HepG2 (cell line): ENCODE data around the gene LRP10. TPM values are rescaled to one million over a fixed set of nuclear protein-coding genes. Genes with fewer than 3 reads are reported as not detected.
A peak's percentile ranks its signal among the peaks of the same experiment; 100 is the strongest.

Experiments
- ATF7-NPFF ChIP-seq: sonication (generic); formaldehyde crosslinking; IDR thresholded peaks from 2 replicates; pipeline ENCODE4 v1.8.1; 2023; ENCODE audit warnings: mild to moderate bottlenecking, low read depth, missing genetic modification reagents, moderate library complexity
- CEBPB ChIP-seq: IDR thresholded peaks from 2 replicates; pipeline ENCODE4 v1.6.1; 2011; ENCODE audit warnings: low read depth, low read length, improper control_type of control experiment, borderline replicate concordance
- FOXO1 ChIP-seq: sonication (generic); formaldehyde crosslinking; IDR thresholded peaks from 2 replicates; pipeline ENCODE4 v1.4.0; 2020; ENCODE audit warnings: missing genetic modification reagents
- NCOA5 ChIP-seq: sonication (generic); formaldehyde crosslinking; IDR thresholded peaks from 2 replicates; pipeline ENCODE4 v1.4.0; 2020; ENCODE audit warnings: missing genetic modification reagents
- SIX1 ChIP-seq: sonication (generic); formaldehyde crosslinking; IDR thresholded peaks from 2 replicates; pipeline ENCODE4 v1.4.0; 2020; ENCODE audit warnings: missing genetic modification reagents, borderline replicate concordance
- SMAD1 ChIP-seq: sonication (generic); formaldehyde crosslinking; IDR thresholded peaks from 2 replicates; pipeline ENCODE4 v1.4.0; 2020; ENCODE audit warnings: missing genetic modification reagents, low read depth, mild to moderate bottlenecking, borderline replicate concordance
- polyA plus RNA-seq, 8 experiments: library from polyadenylated mRNA; depleted of rRNA in 3 of 8; stranded (reverse) in 7 of 8; unstranded in 1 of 8; fragments of >200 nt; fragmentation: Illumina TruSeq in 4 of 8; extraction: Trizol in 4 of 8; gene quantifications; 2 replicates each; pipeline versions ENCODE4 v1.2.1 to v1.2.3, GENCODE V29; 2011 to 2016; ENCODE audit warnings: low read depth in 4 of 8, missing spikeins in 1 of 8, mixed read lengths in 1 of 8; ENCODE audit not compliant: insufficient read depth in 1 of 8
- total RNA-seq, 5 experiments: library from RNA; depleted of rRNA; stranded (reverse); fragments of >200 nt; fragmentation: Illumina TruSeq; extraction: Trizol; gene quantifications; 2 replicates each; pipeline ENCODE4 v1.2.3, GENCODE V29; 2016; ENCODE audit warnings: low read depth in 1 of 5
- TF ChIP-seq, protein P1 (sequence below), 2 experiments: sonication (generic) in 1 of 2; formaldehyde crosslinking in 1 of 2; IDR thresholded peaks; 2 replicates each; pipeline versions ENCODE4 v1.4.0 to v1.6.1; 2016 to 2020; ENCODE audit warnings: borderline replicate concordance in 1 of 2, low read depth in 1 of 2, mild to moderate bottlenecking in 1 of 2, missing genetic modification reagents in 1 of 2
- TF ChIP-seq, protein P2 (sequence below): sonication (generic); formaldehyde crosslinking; IDR thresholded peaks from 2 replicates; pipeline ENCODE4 v1.4.0; 2020; ENCODE audit warnings: missing genetic modification reagents

Gene LRP10
- total and polyA plus RNA-seq, 2 of the 13 experiments (the other 11 are each of a cell fraction or from before 2014, with no cell fraction given): 16.9 to 45.2 TPM

GRCh38 chr14:22836301-22837113 lies 35.0 kb upstream of the LRP10 start, which contains the start of gene MMP14 (continued):
- TF ChIP-seq, protein P1, sequence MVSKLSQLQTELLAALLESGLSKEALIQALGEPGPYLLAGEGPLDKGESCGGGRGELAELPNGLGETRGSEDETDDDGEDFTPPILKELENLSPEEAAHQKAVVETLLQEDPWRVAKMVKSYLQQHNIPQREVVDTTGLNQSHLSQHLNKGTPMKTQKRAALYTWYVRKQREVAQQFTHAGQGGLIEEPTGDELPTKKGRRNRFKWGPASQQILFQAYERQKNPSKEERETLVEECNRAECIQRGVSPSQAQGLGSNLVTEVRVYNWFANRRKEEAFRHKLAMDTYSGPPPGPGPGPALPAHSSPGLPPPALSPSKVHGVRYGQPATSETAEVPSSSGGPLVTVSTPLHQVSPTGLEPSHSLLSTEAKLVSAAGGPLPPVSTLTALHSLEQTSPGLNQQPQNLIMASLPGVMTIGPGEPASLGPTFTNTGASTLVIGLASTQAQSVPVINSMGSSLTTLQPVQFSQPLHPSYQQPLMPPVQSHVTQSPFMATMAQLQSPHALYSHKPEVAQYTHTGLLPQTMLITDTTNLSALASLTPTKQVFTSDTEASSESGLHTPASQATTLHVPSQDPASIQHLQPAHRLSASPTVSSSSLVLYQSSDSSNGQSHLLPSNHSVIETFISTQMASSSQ (IDR thresholded peaks at IDR 0.05; ENCODE audit: low read depth): no peak
- TF ChIP-seq, protein P1 (CRISPR knock-in tag; IDR thresholded peaks at IDR 0.05; ENCODE audit: borderline replicate concordance): no peak
- TF ChIP-seq SMAD1: no peak
- no peak for TF ChIP-seq SIX1 (CRISPR knock-in tag)
- TF ChIP-seq FOXO1 (CRISPR knock-in tag): no peak
- TF ChIP-seq NCOA5: 0 out of 2 replicates have a peak, but pooled peaks have one; percentile 22
- TF ChIP-seq, protein P2, sequence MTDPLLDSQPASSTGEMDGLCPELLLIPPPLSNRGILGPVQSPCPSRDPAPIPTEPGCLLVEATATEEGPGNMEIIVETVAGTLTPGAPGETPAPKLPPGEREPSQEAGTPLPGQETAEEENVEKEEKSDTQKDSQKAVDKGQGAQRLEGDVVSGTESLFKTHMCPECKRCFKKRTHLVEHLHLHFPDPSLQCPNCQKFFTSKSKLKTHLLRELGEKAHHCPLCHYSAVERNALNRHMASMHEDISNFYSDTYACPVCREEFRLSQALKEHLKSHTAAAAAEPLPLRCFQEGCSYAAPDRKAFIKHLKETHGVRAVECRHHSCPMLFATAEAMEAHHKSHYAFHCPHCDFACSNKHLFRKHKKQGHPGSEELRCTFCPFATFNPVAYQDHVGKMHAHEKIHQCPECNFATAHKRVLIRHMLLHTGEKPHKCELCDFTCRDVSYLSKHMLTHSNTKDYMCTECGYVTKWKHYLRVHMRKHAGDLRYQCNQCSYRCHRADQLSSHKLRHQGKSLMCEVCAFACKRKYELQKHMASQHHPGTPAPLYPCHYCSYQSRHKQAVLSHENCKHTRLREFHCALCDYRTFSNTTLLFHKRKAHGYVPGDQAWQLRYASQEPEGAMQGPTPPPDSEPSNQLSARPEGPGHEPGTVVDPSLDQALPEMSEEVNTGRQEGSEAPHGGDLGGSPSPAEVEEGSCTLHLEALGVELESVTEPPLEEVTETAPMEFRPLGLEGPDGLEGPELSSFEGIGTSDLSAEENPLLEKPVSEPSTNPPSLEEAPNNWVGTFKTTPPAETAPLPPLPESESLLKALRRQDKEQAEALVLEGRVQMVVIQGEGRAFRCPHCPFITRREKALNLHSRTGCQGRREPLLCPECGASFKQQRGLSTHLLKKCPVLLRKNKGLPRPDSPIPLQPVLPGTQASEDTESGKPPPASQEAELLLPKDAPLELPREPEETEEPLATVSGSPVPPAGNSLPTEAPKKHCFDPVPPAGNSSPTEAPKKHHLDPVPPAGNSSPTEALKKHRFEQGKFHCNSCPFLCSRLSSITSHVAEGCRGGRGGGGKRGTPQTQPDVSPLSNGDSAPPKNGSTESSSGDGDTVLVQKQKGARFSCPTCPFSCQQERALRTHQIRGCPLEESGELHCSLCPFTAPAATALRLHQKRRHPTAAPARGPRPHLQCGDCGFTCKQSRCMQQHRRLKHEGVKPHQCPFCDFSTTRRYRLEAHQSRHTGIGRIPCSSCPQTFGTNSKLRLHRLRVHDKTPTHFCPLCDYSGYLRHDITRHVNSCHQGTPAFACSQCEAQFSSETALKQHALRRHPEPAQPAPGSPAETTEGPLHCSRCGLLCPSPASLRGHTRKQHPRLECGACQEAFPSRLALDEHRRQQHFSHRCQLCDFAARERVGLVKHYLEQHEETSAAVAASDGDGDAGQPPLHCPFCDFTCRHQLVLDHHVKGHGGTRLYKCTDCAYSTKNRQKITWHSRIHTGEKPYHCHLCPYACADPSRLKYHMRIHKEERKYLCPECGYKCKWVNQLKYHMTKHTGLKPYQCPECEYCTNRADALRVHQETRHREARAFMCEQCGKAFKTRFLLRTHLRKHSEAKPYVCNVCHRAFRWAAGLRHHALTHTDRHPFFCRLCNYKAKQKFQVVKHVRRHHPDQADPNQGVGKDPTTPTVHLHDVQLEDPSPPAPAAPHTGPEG: no peak
- TF ChIP-seq CEBPB: no peak
- TF ChIP-seq ATF7-NPFF (CRISPR knock-in tag): no peak
